Fibroblast of skin of abdomen (primary cell): ENCODE results near the gene TRIM66.
A peak's percentile ranks its signal among the peaks of the same experiment; 100 is the strongest.

Experiments
- DNase-seq: peaks from one replicate; pipeline ENCODE4 v3.0.0-alpha.2; 2013

TRIM66 gene

DNA sequence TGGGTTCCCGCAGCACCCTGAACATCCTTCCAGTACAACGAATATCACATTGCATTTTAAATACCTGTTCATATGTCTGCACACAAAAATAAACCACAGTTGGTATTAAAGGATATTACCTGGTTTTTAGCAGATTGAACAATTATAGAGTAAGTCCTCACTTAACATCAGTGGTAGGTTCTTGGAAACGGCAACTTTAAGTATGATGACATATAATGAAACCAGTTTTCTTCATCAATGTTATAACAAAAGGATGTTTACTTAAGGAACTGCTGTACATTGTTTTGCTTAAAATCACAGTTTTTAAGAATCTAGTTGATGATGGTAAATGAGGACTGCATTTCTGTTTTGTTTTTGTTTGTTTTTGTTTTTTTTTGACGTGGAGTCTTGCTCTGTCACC, 28.0 kb downstream of the TRIM66 start:
- no peak for DNase-seq

DNA sequence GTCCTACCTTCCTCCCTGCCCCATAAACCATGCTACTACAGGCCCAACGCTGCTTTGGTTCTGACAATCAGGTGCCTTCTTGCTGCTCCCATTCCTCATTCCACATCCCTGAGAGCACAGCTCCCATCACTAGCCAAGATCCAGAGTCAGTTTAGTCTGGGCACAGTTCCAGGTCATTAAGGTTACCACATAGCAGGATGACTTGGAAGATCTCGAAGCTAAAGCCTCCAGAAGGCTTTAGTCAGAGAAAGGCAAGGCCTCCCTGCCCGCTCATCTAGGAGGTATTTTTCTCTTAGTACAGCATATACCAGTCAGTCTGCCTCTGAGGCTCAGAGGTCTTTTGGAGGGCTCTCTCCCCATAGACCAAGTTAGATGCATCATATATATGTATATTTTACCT, 30.3 kb downstream of the TRIM66 start:
- peak; percentile 98 for DNase-seq

DNA sequence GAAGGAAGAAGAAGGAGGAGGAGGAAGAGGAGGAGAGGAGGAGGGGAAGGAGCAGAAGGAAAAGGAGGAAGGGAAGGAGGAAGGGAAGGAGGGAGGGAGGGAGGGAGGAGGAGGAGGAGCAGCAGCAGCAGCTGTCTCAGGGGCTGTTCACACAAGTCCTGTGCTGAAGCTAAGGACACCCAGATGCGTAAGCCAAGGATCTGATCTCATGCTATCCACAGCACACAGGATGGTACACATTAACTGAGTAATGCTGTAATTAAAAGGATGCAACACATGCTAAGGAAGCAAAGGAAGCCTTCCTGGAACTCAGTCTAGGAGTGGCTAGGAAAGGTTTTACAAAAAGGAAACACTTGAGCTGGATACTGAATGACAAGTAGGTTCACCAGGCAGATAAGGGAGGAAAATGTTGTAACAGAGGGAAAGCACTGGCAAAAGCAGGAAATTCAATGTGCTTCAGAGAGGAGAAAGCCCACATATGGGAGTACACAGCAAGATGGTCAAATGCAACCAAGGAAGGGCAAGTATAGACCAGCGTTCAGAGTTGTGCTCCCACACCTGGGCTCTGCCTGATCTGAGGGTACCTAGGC, 32.0 kb downstream of the TRIM66 start:
- DNase-seq, result peak; percentile 75

DNA sequence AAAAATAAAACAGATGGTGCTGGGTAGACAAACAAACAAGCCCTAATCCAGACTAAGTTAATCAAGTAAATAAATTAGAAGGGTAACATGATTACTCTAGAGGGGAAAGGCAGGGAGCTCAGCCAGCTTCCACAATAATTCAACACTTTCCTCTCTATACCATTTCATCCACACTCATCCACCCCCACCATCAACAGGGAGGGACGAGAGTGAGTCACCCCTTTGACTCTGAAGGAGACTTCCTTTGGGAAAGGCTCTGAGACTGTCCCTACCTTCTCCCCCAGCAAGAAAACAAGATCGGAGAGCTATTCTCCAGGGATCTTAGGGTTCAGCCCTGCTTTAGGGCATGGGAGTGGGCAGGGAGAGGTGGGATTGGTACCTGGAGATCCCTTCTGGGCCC, 33.1 kb downstream of the TRIM66 start:
- DNase-seq, result peak; percentile 64

DNA sequence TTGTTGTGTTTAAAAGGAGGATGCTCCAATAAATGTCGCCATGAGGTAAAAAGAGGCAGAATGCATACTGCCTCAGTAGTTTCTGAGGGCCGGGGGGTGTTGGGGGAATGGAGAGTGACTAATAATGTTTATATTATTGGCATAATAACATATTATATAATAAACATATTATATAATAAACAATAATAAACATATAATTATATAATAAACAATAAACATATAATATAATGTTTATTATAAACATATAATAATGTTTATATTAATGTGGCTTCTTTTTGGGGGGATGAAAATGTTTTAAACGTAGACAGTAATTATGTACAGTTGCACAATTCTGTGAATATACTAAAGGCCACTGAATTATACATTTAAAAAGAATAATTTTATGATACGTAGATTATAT, 35.6 kb downstream of the TRIM66 start:
- no peak for DNase-seq

DNA sequence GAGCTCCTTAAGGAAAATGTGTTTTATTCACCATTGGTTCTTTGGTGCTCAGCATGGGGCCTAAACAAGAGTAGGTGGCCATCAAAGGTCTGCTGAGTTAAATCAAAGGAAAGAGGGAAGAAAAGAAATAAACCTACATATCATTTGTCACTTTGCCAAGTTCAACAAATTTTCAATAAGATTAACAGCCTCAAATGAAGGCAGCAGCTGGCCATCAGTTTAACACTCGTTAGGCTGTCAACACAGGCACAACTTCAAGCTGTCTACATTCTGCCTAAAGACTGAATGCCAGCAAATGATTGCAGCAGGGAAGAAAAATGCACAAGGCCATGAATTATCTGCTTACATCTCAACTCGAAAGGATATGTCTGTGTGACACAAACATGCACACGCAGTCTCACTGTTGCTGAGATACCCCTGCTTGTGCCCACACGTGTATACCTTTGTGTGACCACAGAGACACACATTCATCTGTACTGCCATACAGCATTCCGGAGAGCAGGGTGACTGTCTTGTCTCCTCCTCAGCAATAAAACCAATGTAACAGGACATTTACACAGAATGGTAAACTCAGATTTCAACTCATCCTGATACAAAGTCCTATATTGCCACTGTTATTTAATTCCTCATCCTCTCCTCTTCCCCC, 40.1 kb downstream of the TRIM66 start:
- peak; percentile 56 for DNase-seq

DNA sequence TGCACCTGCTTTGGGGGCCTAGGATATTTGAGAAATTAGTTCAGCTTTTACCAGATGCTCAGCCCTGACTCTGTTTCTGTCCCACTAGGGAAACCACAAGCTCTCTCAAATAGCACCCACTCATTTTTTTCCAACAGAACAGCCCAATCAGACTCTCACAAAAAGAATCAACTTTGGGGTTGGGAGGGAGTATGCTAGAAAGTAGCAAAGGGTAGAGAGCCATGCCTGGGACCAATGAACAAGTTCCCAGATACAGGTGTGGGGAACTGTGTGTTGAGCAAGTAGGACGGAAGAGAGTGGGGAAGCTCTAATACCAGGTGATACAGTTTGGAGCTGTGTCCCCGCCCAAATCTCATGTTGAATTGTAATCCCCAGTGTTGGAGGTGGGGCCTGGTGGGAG, 41.1 kb downstream of the TRIM66 start:
- no peak for DNase-seq

DNA sequence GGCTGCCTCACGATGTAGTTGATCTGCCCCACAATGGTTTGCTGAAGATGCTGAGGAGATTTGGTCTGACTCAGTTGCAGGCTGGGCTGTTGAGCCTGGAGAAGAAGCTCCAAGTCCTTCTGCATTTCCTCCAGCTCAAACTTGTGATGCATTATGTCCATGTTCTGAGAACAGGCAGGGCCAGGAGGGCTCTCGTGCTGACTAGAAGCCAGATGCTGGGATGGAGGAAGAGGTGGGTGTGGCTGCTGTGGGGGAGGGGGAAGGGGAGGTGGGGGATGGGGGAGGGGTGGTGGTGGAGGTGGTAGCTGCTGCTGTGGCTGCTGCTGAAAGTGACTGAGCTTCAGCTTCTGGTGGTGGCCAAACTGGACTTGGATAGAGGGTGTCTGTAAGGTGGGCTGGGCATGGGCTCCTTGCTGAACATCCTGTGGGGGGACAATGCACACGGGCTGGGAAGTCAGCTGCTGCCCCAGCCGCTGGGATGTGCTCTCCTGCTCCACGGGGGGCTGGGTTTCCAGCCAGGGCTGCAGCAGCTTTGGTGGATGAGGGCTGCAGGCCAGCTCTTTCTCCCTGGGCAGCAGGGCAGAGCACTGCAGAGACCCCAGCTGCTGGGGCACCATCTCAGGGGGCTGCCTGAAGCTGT, 42.1 kb downstream of the TRIM66 start:
- DNase-seq, result no peak

DNA sequence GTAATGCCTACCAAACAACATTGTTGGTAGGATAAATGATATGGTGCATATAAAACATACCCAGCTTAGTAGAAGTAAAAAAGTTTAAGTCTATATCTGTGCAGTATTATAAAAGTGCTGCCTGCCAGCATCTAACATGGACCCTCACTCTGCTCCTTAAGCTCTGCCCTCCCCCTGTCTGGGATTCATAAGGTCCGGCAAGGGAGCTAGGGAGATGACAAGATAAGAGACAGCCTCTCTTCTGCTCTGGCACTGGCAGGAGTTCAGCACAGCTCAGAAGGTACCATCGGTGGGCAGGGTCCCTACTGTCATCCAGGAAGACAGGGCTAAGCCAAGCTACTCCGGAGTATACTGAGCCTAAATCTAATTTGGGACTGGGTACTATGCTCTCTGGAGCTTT, 42.8 kb downstream of the TRIM66 start:
- DNase-seq, result no peak

DNA sequence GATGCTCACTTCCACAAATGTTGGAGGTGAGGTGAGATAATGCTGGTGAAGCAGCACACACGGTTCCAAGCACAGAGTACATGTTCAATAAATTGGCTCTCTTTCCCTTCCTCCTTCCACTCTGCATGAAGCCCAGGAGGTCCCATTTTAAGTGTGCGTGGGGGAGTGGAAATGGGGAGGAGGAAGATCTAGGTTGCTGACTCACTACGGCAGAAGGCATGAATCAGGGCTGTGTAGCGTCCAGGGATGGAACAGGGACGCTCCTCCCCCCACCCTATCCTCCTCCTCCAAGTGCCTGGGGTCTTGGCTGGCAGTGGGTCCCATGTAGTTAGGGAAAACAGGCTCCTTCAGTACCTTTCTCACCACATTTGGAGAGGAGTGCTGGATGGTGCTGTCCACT, 44.2 kb downstream of the TRIM66 start:
- peak; percentile 44 for DNase-seq

DNA sequence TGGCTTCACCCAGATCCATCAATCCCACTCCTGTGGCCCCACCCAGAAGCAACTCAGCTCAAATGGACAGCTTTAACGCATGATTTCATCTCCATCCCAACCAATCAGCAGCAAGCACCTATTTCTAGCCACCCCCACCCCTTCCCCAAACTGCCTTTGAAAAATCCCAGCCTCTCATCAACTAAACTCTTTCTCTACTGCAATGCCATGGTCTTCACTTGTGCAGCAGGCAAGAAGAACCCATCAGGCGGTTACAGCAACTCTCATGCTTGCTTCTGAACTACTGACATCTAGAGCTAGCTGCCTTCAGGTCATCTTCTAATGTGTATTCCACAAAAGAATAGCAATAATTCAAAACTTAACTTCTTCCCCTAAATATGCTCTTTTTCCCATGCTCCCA, 46.3 kb downstream of the TRIM66 start:
- DNase-seq, result no peak

DNA sequence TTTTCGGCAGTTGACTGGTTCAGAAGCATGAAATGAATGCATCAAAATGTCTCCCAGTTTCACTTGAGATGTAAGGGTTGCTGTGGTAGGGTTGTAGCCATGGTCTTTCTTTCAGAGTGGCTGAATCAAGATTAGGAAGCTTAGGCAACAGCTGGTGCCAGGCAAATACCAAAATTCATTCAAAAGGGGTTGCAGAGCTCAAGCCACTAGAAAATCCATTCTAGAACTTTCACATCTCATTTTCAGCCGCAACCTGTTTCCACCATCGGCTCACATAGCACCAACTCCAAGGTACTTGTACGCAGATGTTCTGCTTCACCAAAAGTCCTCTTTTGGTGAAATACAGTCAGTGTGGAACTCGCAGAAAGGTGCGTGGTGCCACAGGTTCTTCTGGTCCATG, 48.0 kb downstream of the TRIM66 start:
- no peak for DNase-seq

DNA sequence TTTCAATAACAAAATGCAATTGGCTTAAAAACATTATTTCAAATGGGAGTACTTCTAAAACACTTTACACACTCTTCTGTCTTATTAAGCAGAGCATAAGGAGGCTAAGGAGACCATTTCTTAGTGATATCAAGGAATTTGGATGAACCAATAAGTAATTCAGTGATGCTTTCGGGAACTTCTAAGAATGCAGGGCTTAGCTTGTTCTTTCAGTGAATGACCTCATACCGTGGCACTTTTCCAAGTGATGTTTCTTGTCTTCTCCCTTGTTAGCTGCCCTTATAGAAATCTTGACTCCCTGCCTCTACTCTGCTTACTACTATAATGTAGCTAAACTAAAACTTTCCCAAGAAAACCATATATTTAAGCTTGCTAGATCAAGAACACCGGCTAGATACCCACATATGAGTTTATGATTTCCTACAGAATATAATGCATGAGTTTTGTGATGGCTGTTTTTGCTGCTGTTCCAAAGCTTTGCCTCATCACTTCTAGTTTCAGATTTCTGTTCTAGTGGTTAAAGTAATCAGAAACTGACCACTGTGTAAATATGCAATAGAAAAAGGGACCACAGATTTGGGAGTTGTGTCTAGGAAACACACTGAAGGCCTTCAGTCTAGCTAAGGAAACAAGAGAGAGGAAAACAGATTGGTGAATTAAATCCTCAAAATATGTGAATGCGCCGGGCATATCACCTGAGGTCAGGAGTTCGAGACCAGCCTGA, 50.9 kb downstream of the TRIM66 start:
- DNase-seq, result peak; percentile 85

DNA sequence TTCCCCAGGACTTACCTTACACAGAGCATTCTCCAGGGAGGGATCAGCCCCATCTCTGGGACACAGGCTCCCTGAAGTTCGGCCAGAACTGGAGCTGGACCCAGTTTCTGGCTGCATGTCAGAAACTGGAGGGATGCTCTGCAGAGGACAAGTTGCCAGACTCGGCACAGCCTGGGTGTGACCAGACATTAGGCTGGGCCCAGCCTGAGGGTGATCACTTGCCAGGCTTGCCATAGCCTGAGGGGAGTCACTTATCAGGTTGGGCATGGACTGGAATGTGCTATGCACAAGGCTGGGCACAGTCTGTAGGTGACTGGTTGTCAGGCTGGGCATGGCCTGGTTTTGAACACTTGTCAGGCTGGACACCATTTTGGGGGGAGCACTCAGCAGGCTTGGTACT, 57.8 kb downstream of the TRIM66 start:
- no peak for DNase-seq

DNA sequence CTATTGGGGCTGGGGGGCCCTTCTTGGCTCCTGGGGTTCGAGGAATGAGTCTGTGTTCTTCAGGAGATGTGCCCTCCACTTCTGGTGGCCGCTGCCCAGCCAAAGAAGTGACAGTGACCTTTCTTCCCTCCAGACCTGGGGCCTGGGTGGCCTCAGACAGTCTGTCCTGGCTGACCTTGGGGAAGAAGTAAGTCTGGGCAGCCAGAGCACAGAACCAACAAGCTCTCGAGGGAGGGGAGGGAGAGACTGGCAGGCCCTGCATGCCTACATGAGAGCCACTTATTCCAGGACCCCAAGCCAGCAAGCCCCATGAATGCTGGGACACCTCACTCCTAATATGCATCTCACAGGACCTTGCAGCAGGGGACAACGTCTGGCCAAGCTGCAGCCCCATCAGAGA, 61.3 kb downstream of the TRIM66 start:
- DNase-seq, result no peak

DNA sequence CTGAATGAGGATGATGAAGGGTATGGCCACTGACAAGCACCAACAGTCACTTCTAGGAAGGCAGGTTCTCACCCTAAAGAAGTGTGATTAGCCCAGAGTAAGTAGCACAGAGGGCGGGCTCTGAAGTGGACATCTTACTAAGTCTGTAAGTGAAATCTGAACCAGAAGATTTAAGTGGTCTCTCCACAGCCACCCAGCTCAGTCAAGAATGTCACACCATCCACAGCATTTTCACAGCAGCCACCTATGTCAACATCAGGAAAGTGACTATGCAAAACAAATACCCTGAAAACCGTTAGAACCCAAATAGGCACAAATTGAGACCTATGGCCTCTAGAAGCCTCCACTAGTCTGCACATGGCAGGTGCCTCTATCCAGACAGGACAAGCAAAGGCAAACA, 65.4 kb downstream of the TRIM66 start:
- DNase-seq, result no peak

DNA sequence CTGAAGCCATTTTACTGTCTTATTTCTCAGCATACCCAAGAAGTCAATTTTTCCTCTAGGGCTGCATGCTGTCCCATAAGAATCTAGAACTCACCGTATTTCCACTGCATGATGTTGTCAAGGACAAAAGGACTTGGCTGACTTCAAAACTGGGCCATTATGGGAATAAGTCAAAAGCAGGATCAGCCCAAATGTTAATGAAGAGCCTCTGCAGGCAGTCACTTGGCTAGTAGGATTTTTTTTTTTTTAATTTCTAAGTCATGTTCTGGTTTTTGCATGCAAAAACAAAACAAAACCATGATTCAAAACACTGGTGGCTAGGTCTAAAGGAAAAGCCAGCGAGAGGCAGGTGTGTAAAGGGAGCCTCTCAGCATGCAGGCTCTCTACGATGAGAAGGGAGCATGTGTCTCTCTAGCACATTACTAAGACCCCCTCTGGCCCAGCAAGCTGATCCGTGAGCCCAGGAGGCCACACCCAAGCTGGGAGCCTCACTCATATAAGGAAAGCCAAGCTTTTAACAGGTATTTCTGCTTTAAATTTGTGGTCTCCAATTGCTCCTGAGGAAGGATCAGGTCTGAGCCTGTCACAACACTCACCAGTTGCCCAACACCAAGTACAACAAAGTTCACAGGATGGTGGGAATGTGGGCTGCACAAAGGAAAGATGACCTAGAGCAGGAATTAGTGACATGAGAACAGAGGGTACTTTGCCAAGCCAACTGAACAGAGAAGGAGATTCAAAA, 67.0 kb downstream of the TRIM66 start:
- DNase-seq, result no peak

DNA sequence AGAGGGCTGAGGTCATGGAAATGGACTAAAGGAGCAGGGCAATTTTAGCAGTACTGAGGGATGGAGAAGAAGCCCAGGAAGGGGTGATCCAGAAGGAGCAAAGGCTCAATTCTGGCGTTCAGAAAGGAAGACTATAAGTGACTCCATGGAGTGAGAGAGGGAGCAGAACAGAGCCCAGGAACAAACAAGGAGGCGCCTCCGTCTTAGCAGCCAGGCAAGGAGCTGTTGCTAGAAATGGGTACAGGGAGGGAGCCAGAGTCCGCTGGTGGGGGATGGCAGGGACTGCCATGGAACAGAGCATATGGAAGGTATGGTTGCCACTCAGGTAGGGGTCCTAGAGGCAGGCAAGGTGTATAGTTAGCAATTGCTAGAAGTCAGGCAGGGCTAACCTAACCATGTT, 68.0 kb downstream of the TRIM66 start:
- DNase-seq, result no peak

DNA sequence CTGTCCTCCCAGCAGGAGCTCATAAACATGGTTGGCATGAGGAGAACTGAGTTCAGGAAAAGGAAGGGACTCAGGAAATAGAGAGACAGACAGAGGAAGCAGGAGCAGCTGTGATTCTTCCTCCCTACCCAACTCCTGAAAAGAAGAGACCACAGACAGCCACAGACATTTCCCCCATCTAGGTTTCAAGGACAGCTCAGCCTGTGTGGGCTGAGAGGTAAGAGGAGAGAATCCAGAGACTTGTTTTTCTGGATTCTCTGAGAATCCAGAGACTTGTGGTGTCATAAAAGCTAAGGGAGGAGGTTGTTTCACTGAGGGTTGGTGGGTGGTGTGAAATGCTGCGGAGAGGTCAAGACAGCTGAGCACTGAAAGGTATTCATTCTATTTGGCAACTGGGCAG, 69.4 kb downstream of the TRIM66 start:
- peak; percentile 6 for DNase-seq

DNA sequence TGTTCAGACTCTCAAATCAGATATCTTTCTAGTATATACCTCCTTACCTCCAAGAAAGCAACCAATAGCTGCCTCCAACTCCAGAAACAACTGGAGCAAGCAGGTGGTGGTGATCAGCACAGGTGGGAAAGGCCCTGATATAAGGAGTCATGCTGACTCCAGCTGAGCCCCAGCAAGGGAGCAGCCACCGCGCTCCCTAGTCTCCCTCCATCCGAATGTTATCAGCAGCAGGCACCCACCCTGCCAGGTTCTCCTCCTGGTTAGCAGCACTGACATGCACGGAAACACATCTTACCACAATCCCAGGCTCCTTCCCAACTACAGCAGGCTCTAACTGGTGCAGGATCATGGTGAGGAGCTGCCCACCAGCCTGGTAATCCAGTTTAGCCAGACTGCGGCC, 69.9 kb downstream of the TRIM66 start:
- DNase-seq, result no peak

DNA sequence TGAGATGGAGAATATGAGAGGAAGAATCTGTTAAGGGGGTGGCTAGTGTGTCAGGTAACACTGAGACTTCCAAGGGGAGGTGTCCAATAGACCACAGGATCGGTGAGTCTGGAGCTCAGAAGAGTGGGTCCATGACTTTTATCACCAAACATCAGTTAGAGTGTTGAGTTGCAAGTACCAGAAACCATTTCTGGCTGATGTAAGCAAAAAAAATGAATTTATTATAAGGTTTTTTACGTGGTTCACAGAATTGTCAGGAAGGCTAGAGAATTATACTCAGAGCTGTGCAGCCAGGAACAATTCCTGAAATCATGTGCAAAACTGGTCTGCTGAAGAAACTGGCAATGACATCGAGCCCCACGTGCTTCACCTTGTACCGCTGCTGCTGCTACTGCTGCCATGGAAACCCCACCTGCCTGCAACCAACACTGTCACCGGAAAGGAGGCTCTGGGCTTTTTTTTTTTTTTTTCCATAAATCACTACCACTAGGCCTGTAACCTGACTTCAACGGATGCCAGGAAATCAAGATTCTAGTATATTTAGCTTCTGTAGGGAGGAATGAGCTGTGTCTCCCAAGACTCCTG, 71.8 kb downstream of the TRIM66 start:
- DNase-seq, result peak; percentile 39

DNA sequence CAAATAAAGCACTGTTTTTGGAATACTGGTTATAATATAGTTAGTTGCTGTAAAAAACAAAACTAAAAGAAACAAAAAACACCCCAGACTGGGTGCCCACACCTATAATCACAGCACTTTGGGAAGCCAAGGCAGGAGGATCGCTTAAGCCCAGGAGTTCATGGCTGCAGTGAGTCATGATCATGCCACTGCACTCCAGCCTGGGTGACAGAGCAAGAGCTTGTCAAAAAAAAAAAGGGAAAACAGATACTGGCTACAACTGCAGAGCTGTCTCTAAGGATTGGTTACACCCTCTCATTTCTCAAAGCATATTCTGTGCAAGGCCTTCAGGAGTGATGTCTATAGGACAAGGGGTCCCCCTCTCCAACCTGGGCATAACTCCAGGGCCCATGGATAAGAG, 73.8 kb downstream of the TRIM66 start:
- DNase-seq, result peak; percentile 8
